ENCODE measurements around the gene DYNLT1. TPM values are rescaled to one million over a fixed set of nuclear protein-coding genes. Genes with fewer than 3 reads are reported as not detected.

The DYNLT1 gene
- total RNA-seq, 1 experiment from 2014 or later: 96.6 TPM

- Histone ChIP-seq H3K4me1 (no peaks in the 10 kb centered on the region), H3K27me3 (replicated peaks; ENCODE audit: control insufficient read depth, insufficient read depth, low read length) (no peaks in the 10 kb centered on the region), H3K4me3 (ENCODE audit: low read depth, low read length) (no peak overlapping the region), H3K9me3 (no peaks in the 10 kb centered on the region), H3K36me3 (ENCODE audit: control insufficient read depth, insufficient read depth, low read length) (peaks cover 2% of the 10 kb centered on the region; the same call in 1 of the 2 replicates)
- Mint-ChIP-seq H3K9me3 (ENCODE audit: unreplicated experiment) (no peaks in the 10 kb centered on the region), H3K36me3 (ENCODE audit: insufficient read depth, unreplicated experiment) (peaks cover 69% of the 10 kb centered on the region), H3K27ac (ENCODE audit: unreplicated experiment) (no peak overlapping the region), H3K27me3 (ENCODE audit: insufficient read depth, unreplicated experiment) (no peaks in the 10 kb centered on the region), H3K4me1 (ENCODE audit: low read depth, unreplicated experiment) (no peaks in the 10 kb centered on the region), H3K4me3 (ENCODE audit: unreplicated experiment) (no peak overlapping the region)
- CTCF ChIA-PET: no interaction called here
- DNase-seq: no peak
- POLR2A ChIA-PET: no interaction called here
- BruUV-seq (replicated peaks): no TSS peak
- TF ChIP-seq CTCF (IDR thresholded peaks at IDR 0.05; ENCODE audit: insufficient read depth in 1 of 2, low read depth in 1 of 2, low read length in 1 of 2, severe bottlenecking in 1 of 2, unreplicated experiment in 1 of 2): no peak
- intact Hi-C loops (cut with micrococcal nuclease; ENCODE audit: unreplicated experiment): no loop called here
Measured at GRCh38 chr6:158589366-158589765, 55.2 kb downstream of the DYNLT1 start.

GRCh38 chr6:158586652-158587051 is 57.9 kb downstream of the DYNLT1 start:
- Histone ChIP-seq H3K4me3 (ENCODE audit: low read depth, low read length) (no peak overlapping the region), H3K9me3 (no peaks in the 10 kb centered on the region), H3K4me1 (no peaks in the 10 kb centered on the region), H3K36me3 (ENCODE audit: control insufficient read depth, insufficient read depth, low read length) (peaks cover 4% of the 10 kb centered on the region; the same call in 1 of the 2 replicates), H3K27me3 (replicated peaks; ENCODE audit: control insufficient read depth, insufficient read depth, low read length) (no peaks in the 10 kb centered on the region)
- Mint-ChIP-seq H3K36me3 (ENCODE audit: insufficient read depth, unreplicated experiment) (peaks cover 72% of the 10 kb centered on the region), H3K27ac (ENCODE audit: unreplicated experiment) (no peak overlapping the region), H3K4me3 (ENCODE audit: unreplicated experiment) (no peak overlapping the region), H3K9me3 (ENCODE audit: unreplicated experiment) (no peaks in the 10 kb centered on the region), H3K4me1 (ENCODE audit: low read depth, unreplicated experiment) (no peaks in the 10 kb centered on the region), H3K27me3 (ENCODE audit: insufficient read depth, unreplicated experiment) (no peaks in the 10 kb centered on the region)
- POLR2A ChIA-PET: no interaction called here
- TF ChIP-seq CTCF (IDR thresholded peaks at IDR 0.05; ENCODE audit: insufficient read depth in 1 of 2, low read depth in 1 of 2, low read length in 1 of 2, severe bottlenecking in 1 of 2, unreplicated experiment in 1 of 2): no peak
- CTCF ChIA-PET: no interaction called here
- intact Hi-C loops (cut with micrococcal nuclease; ENCODE audit: unreplicated experiment): no loop called here
- BruUV-seq (replicated peaks): no TSS peak
- DNase-seq: no peak

Small RNAs within 50 kb of the gene (microRNA-seq; reads per million reads assigned to microRNA genes)
- gene MIR7161: not detected

Other genes starting within 250 kb of the DYNLT1 start
- gene TMEM181, start 84.7 kb downstream of the DYNLT1 start, total RNA-seq (2022): 25.7 and 26.7 TPM in 2 replicates
- gene SYTL3, start 5.3 kb upstream of the DYNLT1 start, total RNA-seq (2022): 0.86 and 1.1 TPM in 2 replicates
- 282 and 290 TPM in 2 replicates for gene EZR, start 174.6 kb upstream of the DYNLT1 start, total RNA-seq (2022)